MCF 10A (cell line): ENCODE measurements around the gene PRF1. TPM values are rescaled to one million over a fixed set of nuclear protein-coding genes. Genes with fewer than 3 reads are reported as not detected.

ENCODE experiments used
- BruUV-seq: library from RNA; stranded (reverse); fragments of 400-500 nt; replicated peaks from 2 replicates; lab custom pipeline; 2021; lab: Mats Ljungman, UMichigan
- CTCF ChIA-PET: fragments of 300-600 bp; sonication (Branson Sonifier 250); formaldehyde crosslinking; extraction: SDS; loops from one replicate; lab custom pipeline; 2021; ENCODE audit warnings: antibody characterized with exemption, inconsistent platforms; lab: Yijun Ruan, JAX
- POLR2A ChIA-PET: fragments of 300-600, 350-650 bp; sonication (Branson Sonifier 250); formaldehyde crosslinking; extraction: SDS; loops from one replicate; lab custom pipeline; 2020; ENCODE audit warnings: antibody characterized with exemption, inconsistent platforms; lab: Yijun Ruan, JAX
- DNase-seq: peaks from one replicate; pipeline ENCODE4 v3.0.0-alpha.2; 2018; ENCODE audit not compliant: unreplicated experiment
- H3K27ac Mint-ChIP-seq: one replicate; pipeline ENCODE4 v1.8.0; 2022; ENCODE audit warnings: mild to moderate bottlenecking, low read depth, mixed read lengths; ENCODE audit not compliant: unreplicated experiment
- H3K27me3 Mint-ChIP-seq: one replicate; pipeline ENCODE4 v1.8.0; 2022; ENCODE audit warnings: mixed read lengths; ENCODE audit not compliant: insufficient read depth, unreplicated experiment
- H3K36me3 Mint-ChIP-seq: one replicate; pipeline ENCODE4 v1.8.0; 2022; ENCODE audit warnings: mild to moderate bottlenecking, moderate library complexity, mixed read lengths; ENCODE audit not compliant: insufficient read depth, unreplicated experiment
- H3K4me1 Mint-ChIP-seq: one replicate; pipeline ENCODE4 v1.8.0; 2022; ENCODE audit warnings: mixed read lengths; ENCODE audit not compliant: insufficient read depth, unreplicated experiment
- H3K4me3 Mint-ChIP-seq: one replicate; pipeline ENCODE4 v1.8.0; 2022; ENCODE audit warnings: mild to moderate bottlenecking, moderate library complexity, mixed read lengths; ENCODE audit not compliant: unreplicated experiment
- H3K9me3 Mint-ChIP-seq: one replicate; pipeline ENCODE4 v1.8.0; 2022; ENCODE audit warnings: mixed read lengths; ENCODE audit not compliant: unreplicated experiment
- intact Hi-C: fragments of 100-400 bp; cut with micrococcal nuclease; formaldehyde crosslinking; loops from 2 replicates; pipeline ENCODE4 v1.14.1; 2022
- total RNA-seq: library from RNA; stranded (reverse); gene quantifications from 2 replicates; pipeline ENCODE4 v1.2.3, GENCODE V29; 2022
- TF ChIP-seq, protein P1 (sequence below): fragments of 200-600 bp; IDR thresholded peaks from one replicate; pipeline ENCODE4 v1.8.0; 2022; ENCODE audit warnings: antibody characterized with exemption, mild to moderate bottlenecking; ENCODE audit not compliant: unreplicated experiment

PRF1 gene
- total RNA-seq, 1 experiment from 2014 or later, result not detected

DNA sequence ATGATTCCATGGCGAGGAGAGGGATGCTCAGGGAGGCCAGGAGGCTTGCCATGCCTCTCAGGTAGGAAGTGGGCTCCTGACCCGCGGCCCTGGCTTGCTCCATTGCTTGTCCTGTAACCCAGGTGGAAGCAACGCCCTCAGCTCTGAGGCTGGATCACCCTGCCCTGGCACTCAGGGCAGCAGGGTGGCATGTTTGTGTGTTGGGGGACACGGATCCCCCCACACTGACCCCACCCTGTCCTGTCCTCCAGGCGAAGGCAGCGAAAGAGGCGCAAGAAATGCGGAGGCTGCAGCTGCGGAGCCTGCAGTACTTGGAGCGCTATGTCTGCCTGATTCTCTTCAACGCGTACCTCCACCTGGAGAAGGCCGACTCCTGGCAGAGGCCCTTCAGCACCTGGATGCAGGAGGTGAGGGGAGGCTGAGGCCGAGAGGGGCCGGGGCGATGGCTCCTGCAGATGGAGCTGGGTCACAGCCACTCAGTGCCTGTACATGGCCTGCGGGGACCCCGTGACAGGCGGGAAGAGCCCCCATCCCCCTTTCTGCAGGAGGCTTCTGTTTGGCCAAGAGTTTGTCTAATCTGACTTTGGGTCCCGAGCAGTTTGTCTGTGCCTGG is 38.3 kb downstream of the PRF1 start:
- H3K4me3 Mint-ChIP-seq, result no peak overlapping the region
- no peaks in the 10 kb centered on the region for H3K27me3 Mint-ChIP-seq
- BruUV-seq, result no TSS peak
- intact Hi-C loops, result no loop called here
- peaks cover 4% of the 10 kb centered on the region for H3K4me1 Mint-ChIP-seq
- no peak overlapping the region for H3K27ac Mint-ChIP-seq
- TF ChIP-seq, protein P1, sequence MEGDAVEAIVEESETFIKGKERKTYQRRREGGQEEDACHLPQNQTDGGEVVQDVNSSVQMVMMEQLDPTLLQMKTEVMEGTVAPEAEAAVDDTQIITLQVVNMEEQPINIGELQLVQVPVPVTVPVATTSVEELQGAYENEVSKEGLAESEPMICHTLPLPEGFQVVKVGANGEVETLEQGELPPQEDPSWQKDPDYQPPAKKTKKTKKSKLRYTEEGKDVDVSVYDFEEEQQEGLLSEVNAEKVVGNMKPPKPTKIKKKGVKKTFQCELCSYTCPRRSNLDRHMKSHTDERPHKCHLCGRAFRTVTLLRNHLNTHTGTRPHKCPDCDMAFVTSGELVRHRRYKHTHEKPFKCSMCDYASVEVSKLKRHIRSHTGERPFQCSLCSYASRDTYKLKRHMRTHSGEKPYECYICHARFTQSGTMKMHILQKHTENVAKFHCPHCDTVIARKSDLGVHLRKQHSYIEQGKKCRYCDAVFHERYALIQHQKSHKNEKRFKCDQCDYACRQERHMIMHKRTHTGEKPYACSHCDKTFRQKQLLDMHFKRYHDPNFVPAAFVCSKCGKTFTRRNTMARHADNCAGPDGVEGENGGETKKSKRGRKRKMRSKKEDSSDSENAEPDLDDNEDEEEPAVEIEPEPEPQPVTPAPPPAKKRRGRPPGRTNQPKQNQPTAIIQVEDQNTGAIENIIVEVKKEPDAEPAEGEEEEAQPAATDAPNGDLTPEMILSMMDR, result no peak
- ChIA-PET CTCF (no interaction called here), POLR2A (no interaction called here)
- no peaks in the 10 kb centered on the region for H3K36me3 Mint-ChIP-seq
- DNase-seq, result no peak
- H3K9me3 Mint-ChIP-seq, result no peaks in the 10 kb centered on the region

DNA sequence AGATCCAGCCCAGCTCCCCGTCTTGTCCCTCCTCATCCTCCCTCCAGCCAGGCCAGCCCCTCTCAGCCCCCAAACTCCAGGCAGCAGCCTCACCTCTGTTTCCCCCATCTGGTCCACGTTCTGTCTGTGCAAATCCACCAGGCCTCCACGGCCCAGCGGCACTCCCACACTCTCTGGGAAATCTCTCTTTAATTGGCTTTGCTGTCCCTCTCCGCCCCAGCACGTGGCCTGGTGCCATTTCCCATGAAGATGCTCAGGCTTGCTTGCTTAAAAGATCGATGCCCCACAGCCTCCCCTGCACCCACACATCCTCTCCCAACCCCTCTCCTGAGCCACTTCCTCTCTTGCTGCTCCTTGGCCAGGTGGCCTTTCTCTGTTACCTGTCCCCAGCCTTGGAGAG is 39.3 kb downstream of the PRF1 start:
- no peaks in the 10 kb centered on the region for H3K36me3 Mint-ChIP-seq
- peaks cover 9% of the 10 kb centered on the region for H3K4me1 Mint-ChIP-seq
- TF ChIP-seq, protein P1, result no peak
- CTCF ChIA-PET, result no interaction called here
- no peak for DNase-seq
- no peaks in the 10 kb centered on the region for H3K9me3 Mint-ChIP-seq
- intact Hi-C loops, result no loop called here
- H3K27me3 Mint-ChIP-seq, result peaks cover 9% of the 10 kb centered on the region
- H3K27ac Mint-ChIP-seq, result no peak overlapping the region
- POLR2A ChIA-PET, result no interaction called here
- H3K4me3 Mint-ChIP-seq, result no peak overlapping the region
- no TSS peak for BruUV-seq

DNA sequence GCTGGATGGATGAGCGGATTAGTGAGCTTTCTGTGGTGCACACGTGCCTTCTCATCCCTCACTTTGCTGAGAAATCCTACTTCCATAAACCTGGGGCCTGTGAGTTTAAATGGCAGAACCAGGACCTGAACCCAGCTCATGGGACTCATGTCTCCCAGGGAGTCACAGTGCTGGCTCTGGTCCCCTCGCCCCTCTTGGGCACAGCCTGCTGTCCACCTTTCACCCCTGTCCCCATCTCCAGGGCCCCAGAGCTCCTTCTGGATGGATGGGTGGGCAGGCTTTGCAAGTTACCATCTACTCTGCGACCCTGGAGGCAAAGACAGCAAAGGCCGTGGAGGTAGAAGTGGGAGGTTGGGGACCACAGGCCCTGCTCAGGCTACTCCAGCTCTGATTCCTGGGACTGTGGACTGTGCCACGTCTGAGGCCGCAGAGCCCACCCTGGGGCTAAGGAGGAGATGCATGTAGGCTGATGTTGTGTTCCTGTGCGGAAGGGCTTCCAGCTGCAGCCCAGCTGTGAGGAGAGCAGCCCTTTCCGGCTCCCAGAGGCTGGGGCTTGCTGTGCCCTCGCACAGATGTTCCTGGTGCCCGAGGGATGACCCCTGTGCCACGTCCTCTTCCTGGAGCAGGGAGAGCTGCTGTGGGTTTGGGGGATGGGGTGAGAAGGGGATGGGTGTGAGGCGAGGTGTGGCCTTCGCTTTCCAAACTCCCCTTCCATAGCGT is 40.3 kb downstream of the PRF1 start:
- ChIA-PET POLR2A (no interaction called here), CTCF (interaction anchor here (0.6 to 5.0 kb wide), 3 partner anchors 13 to 281 kb away, joined by 5 to 47 read pairs (median 5); no protein-coding TSS in a partner anchor)
- Mint-ChIP-seq H3K4me1 (peaks cover 9% of the 10 kb centered on the region), H3K27ac (no peak overlapping the region), H3K36me3 (no peaks in the 10 kb centered on the region), H3K4me3 (no peak overlapping the region), H3K9me3 (no peaks in the 10 kb centered on the region), H3K27me3 (peaks cover 15% of the 10 kb centered on the region)
- no peak for DNase-seq
- intact Hi-C loops, result no loop called here
- TF ChIP-seq, protein P1, result no peak
- no TSS peak for BruUV-seq

DNA sequence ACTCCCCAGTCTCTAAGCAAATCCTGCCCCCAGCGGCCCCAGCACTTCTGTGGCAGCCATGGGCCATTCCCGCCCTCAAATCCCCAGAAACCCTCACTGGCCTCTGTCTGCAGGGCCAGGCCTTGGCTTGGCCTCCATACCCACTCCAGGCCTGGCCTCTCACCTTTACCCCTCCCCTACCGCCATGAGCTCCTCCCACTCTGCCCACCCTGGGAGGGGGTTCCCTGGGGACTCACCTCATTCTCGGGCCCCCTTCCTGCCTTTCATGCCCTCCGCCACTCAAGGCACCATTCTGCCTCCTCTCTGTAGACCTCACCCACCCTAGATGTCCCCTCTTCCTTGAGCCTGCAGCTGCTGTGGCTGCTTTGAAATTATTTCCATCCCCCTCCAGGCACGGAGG is 41.0 kb downstream of the PRF1 start:
- ChIA-PET CTCF (interaction anchor here (0.6 to 5.0 kb wide), 5 partner anchors 12 to 341 kb away, joined by 3 to 47 read pairs (median 5); no protein-coding TSS in a partner anchor), POLR2A (interaction anchor here (0.6 kb wide), 1 partner anchor 578 kb away, joined by 3 read pairs; no protein-coding TSS in a partner anchor)
- TF ChIP-seq, protein P1, result no peak
- Mint-ChIP-seq H3K27ac (no peak overlapping the region), H3K4me3 (no peak overlapping the region), H3K27me3 (peaks cover 15% of the 10 kb centered on the region), H3K4me1 (peaks cover 9% of the 10 kb centered on the region), H3K9me3 (no peaks in the 10 kb centered on the region), H3K36me3 (no peaks in the 10 kb centered on the region)
- intact Hi-C loops, result no loop called here
- no TSS peak for BruUV-seq
- DNase-seq, result no peak
